HG03442 (cell line): ENCODE measurements around the gene CACNA1S.

Source experiments
- ATAC-seq: cut with Tn5 transposase; IDR thresholded peaks from one replicate; pipeline ENCODE4 v1.9.1; 2021; ENCODE audit warnings: mild to moderate bottlenecking, moderate library complexity; ENCODE audit not compliant: unreplicated experiment

The CACNA1S gene

DNA sequence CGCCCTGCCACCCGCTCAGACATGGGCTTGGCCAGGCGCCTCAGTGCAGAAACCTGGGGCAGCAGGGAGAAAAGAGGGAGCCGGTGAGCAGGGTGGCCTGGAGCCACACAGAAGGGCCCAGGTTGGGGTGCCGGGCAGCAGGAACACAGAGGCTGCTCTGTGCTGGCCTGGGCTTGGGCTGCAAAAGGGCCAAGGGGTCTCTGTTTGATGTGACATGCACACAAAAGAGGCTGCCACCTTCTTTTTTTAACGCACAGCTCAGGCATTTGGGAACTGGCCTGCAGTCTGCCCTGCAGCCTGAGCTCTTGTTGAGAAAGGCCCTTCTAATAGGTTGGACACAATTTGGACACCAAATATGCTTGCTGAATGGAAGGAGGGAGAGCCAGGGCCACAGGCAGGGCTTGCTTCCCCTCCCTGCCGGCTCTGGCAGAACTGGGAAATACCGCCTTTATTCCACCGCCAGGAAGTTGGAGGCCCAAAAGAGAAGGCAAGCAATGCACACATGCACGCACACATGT, 121.1 kb downstream of the CACNA1S start:
- no peak for ATAC-seq

DNA sequence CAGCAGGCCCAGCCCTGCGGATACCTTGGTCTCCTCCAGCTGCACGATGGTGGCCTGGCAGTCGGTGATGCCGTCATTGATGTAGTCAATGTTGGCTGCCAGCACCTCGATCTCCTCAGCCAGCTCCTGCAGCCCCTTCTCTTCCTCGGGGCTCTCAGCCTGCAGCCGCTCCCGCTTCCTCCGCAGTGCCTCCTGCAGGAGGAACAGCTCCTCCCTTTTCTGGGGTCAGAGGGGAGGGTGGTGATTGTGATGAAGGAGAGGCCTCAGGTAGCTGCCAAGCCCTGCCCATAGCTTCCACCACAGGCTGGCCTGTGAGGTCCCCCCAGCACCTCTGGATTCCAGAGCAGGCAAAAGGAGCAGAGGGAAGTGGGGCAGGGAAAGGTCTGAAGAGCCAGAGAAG, 122.1 kb downstream of the CACNA1S start:
- no peak for ATAC-seq
